ENCODE measurements around the gene GRM4.
A peak's percentile ranks its signal among the peaks of the same experiment; 100 is the strongest.

GRM4 gene

GRCh38 chr6:34157236-34157830, 11.4 kb upstream of the GRM4 start:
- no peak for DNase-seq (ENCODE audit: low spot score)

DNA sequence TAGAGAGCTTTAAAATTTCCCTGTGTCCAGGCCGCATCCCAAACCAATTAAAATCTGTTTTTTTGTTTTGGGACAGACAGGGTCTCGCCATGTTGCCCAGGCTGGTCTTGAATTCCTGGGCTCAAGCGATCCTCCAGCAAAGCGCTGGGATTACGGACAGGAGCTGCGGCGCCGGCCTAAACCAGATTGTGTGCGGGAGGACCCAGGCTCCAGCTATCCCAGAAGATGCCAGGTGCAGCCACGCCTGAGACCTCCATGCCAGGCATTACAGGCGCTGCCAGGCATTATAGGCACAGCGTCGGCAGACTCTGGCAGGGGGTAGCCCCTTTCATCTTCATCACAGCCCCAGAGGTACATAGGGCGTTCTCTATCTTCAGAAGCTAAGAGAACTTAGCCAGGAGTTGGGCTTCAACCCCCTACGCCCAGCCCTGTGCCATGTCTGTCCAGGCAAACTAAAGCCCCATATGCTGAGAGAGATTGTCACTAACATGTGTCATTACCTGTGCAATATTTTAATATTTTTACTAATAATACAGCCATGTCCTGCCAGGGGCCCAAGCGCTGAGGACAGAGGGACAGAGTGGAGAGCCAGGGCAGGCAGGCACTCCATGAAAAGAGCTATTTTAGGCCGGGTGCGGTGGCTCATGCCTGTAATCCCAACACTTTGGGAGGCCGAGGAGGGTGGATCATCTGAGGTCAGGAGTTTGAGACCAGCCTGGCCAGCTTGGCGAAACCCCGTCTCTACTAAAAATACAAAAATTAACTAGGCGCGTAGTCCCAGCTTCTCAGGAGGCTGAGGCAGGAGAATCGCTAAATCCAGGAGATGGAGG, 9.8 kb upstream of the GRM4 start:
- DNase-seq (ENCODE audit: low spot score) = no peak

GRCh38 chr6:34154668-34155447, 9.0 kb upstream of the GRM4 start:
- peak; percentile 94 for DNase-seq (ENCODE audit: low spot score)

GRCh38 chr6:34152806-34153520, 7.1 kb upstream of the GRM4 start:
- DNase-seq (ENCODE audit: low spot score) = no peak

- no peak for DNase-seq (ENCODE audit: low spot score)
Observed at GRCh38 chr6:34152042-34152524, 6.2 kb upstream of the GRM4 start.

GRCh38 chr6:34151321-34152041, 5.6 kb upstream of the GRM4 start:
- DNase-seq (ENCODE audit: low spot score) = no peak

DNA sequence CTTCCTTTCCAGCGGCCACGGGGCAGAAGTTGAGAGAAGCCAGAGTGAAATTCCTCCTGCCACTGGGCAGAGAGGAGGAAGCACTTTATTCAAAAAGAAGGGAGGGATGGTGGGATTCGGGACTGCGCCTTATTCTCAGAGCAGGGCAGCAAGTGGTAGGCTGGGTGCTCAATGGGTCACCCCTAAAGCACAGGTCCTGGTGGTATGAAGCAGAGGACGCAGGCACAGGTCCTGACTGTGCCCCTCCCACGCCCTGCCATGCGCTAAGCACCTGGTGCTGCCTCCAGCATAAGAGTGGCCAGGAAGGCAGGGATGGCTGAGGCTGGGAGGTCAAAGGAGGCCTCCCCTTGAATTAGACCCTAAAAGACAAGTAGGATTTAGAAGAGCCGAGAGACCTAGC, 4.9 kb upstream of the GRM4 start:
- no peak for DNase-seq (ENCODE audit: low spot score)

- no peak for DNase-seq (ENCODE audit: low spot score)
Observed at GRCh38 chr6:34149831-34150400, 4.0 kb upstream of the GRM4 start.

- no peak for DNase-seq (ENCODE audit: low spot score)
Observed at GRCh38 chr6:34149452-34149810, 3.5 kb upstream of the GRM4 start.

- DNase-seq (ENCODE audit: low spot score) = no peak
Observed at GRCh38 chr6:34148631-34149451, 3.0 kb upstream of the GRM4 start.

DNA sequence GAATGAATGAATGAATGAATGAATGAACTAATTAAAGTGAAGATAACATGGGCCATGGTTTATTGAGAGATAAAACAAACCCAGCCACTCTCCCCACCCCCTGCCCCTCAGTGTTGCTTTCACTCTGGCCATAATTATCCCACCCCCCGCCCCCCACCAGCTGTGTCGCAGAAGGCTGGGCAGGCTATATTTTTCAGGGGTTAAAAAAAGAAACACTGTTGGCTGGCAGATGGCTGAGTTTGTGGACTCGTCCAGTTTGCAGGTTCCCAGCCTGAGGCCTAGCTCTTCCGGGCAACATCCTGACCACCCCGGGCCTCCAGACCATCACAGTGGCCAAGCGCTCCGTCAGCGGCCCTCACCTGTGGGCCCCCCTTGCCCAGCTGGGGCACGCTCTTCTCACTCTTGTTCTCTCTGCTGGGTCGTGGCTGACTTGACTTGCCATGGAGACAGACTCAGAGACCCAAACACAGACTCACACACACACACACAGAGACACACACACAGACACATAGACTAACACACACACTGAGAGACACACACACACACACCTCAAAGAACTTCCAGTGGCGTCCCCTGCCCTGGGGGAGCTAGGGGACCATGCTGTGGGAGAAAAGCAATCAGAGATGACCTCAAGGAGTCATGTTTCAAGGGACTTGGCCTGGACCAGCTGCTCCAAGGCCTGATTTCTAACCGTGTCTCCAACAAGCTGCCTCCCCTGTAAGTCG, 2.2 kb upstream of the GRM4 start:
- DNase-seq (ENCODE audit: low spot score) = no peak

- DNase-seq (ENCODE audit: low spot score) = no peak
Observed at GRCh38 chr6:34146801-34147592, 1.1 kb upstream of the GRM4 start.

DNA sequence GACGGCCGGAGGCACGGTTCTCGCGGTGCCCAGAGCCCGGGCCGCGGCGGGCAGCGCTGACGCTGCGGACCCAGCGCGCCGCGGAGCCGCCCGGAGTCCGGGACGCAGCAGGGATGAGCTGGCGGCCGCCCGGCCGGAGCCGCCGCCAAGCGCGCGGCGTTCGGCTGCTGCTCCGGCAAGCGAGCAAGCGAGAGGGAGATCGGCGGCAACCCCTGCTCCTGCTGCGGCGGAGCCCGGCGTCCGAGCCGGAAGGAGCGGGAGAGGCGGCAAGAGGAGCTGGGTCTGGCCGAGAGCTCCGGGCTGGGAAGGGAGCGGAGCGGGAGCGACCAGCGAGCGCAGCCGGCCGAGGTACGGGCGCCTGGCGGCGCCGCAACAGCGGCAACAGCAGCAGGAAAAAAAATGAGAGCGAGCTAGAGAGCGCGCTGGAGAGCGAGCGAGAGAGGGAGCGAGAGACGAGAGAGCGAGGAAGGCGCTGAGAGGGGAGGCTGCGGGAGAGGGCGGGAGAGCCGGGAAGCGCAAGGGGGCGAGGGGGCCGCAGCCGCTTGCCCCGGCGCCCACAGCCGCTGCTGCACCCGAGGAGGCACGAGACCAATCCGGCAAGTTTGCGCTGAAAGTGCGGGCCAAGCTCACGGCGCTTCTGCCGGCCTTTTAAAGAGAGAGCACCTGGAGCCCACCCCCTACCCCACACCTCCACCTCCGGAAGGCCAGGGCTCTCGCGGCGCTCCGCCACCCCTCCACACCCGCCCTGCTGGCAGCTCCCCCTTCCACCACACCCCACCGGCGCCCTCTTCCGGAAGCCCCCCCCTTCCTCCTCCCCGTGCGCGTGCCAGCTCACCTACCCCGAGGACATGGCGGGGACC, 496 bp downstream of the GRM4 start:
- DNase-seq (ENCODE audit: low spot score) = peak; percentile 82

GRCh38 chr6:34144581-34145160, 1.2 kb downstream of the GRM4 start:
- no peak for DNase-seq (ENCODE audit: low spot score)

DNA sequence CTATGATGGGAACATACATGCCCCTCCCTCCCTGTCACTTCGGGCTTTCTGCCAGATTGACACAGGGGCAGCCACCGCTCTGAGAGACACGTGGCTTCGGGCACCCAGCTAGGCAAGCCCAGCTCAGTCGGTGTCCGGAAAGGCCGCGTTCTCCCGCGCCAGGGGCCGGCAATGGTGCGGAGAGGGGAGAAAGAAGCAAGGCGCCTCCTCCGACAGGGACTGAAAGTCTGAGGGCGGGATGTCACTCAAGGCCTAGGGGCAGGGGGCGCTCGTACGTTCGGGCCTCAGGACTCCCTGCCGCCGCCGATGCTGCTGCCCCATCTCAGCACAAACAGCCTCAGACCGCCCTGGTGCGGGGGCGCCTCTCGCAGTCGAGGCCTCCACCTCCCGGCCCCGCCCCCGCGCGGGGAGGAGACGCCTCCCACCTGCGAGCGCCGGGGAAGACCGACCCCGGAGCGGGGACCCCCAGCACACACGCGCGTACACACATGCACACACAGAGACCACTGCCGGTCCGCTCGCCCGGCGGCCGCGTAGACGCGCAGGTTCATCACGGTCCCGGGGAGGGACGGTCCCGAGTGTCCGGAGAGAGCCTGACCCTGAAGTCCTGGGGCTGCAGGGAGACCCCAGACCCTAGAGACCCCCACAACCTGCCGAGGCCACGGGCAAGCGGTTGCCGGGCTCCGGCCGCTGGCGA, 1.9 kb downstream of the GRM4 start:
- DNase-seq (ENCODE audit: low spot score) = peak; percentile 33

- DNase-seq (ENCODE audit: low spot score) = no peak
Observed at GRCh38 chr6:34143196-34143883, 2.5 kb downstream of the GRM4 start.
